B cell (primary cell): ENCODE measurements around the gene RAC2. TPM values are rescaled to one million over a fixed set of nuclear protein-coding genes. Genes with fewer than 3 reads are reported as not detected.

ENCODE experiments used
- ATAC-seq: fragments of 200-7000 bp; cut with Tn5 transposase; one replicate; pipeline ENCODE4 v1.10.0; 2021; ENCODE audit warnings: low read depth, mild to moderate bottlenecking, moderate number of reproducible peaks, moderate library complexity
- CTCF ChIA-PET: fragments of 350-600 bp; sonication (Branson Sonifier 250); formaldehyde crosslinking; loops from one replicate; lab custom pipeline; 2021; ENCODE audit warnings: antibody characterized with exemption, inconsistent platforms; lab: Charles Lee
- POLR2A ChIA-PET: fragments of 350-600 bp; sonication (Branson Sonifier 250); formaldehyde crosslinking; loops from one replicate; lab custom pipeline; 2021; ENCODE audit warnings: antibody characterized with exemption; lab: Charles Lee
- DNase-seq: peaks from one replicate; pipeline ENCODE4 v3.0.0; 2013
- H2AFZ ChIP-seq: 2 replicates; pipeline ENCODE4 v1.6.1; 2012; ENCODE audit warnings: mild to moderate bottlenecking, low read depth, low read length; ENCODE audit not compliant: insufficient read depth, poor library complexity, severe bottlenecking
- H3K27ac ChIP-seq, 2 donors: 1 replicate in 1 of 2; 2 replicates in 1 of 2; pipeline ENCODE4 v1.5.1; 2012 to 2013; ENCODE audit warnings: low read length in 2 of 2, mild to moderate bottlenecking in 2 of 2, moderate library complexity in 1 of 2
- H3K27me3 ChIP-seq, 4 experiments: fragments of 200-600 bp in 1 of 4; sonication (generic) in 1 of 4; replicated peaks in 1 of 4; 1 replicate in 2 of 4; 2 replicates in 2 of 4; pipeline versions ENCODE4 v1.6.1 to v1.7.0; 2013 to 2016; ENCODE audit warnings: low read length in 3 of 4, mild to moderate bottlenecking in 2 of 4, mixed read lengths in 1 of 4, moderate library complexity in 1 of 4; ENCODE audit not compliant: insufficient read depth in 4 of 4, control insufficient read depth in 3 of 4; ENCODE audit errors: control extremely low read depth in 1 of 4
- H3K36me3 ChIP-seq, 2 experiments: replicated peaks in 1 of 2; 1 replicate in 1 of 2; 2 replicates in 1 of 2; pipeline versions ENCODE4 v1.6.1 to v1.7.1; 2013; ENCODE audit warnings: low read length in 1 of 2; ENCODE audit not compliant: insufficient read depth in 2 of 2, control insufficient read depth in 1 of 2; ENCODE audit errors: control extremely low read depth in 1 of 2, extremely low read depth in 1 of 2
- H3K4me1 ChIP-seq, 2 donors: fragments of 200-600 bp in 1 of 2; sonication (generic) in 1 of 2; 1 replicate in 1 of 2; 2 replicates in 1 of 2; pipeline versions ENCODE4 v1.5.1 to v1.6.1; 2013 to 2017; ENCODE audit warnings: low read length in 2 of 2; ENCODE audit not compliant: control insufficient read depth in 2 of 2, insufficient read depth in 2 of 2
- H3K4me2 ChIP-seq: replicated peaks from 2 replicates; pipeline ENCODE3; 2012; ENCODE audit warnings: mild to moderate bottlenecking, low read depth, low read length; ENCODE audit not compliant: poor library complexity, severe bottlenecking
- H3K4me3 ChIP-seq, 5 experiments: fragments of 200-600 bp in 1 of 5; sonication (generic) in 1 of 5; 1 replicate in 3 of 5; 2 replicates in 2 of 5; pipeline versions ENCODE4 v1.5.1 to v1.7.0; 2011 to 2016; ENCODE audit warnings: low read length in 4 of 5, mild to moderate bottlenecking in 4 of 5, low read depth in 2 of 5, control low read depth in 1 of 5, moderate library complexity in 1 of 5; ENCODE audit not compliant: insufficient read depth in 1 of 5; ENCODE audit errors: control extremely low read depth in 1 of 5, extremely low read depth in 1 of 5
- H3K79me2 ChIP-seq: fragments of 200-600 bp; sonication (generic); one replicate; pipeline ENCODE4 v1.6.0; 2016; ENCODE audit warnings: low read length; ENCODE audit not compliant: control insufficient read depth, insufficient read depth
- H3K9ac ChIP-seq: fragments of 200-600 bp; sonication (generic); 2 replicates; pipeline ENCODE4 v1.6.1; 2017; ENCODE audit warnings: mild to moderate bottlenecking, low read length, moderate library complexity
- H3K9me3 ChIP-seq, 3 donors: one replicate each; pipeline versions ENCODE4 v1.6.1 to v1.7.1; 2013; ENCODE audit warnings: low read length in 2 of 3; ENCODE audit not compliant: control insufficient read depth in 2 of 3, insufficient read depth in 1 of 3; ENCODE audit errors: control extremely low read depth in 1 of 3
- H4K20me1 ChIP-seq: 2 replicates; pipeline ENCODE4 v1.6.0; 2012; ENCODE audit warnings: mild to moderate bottlenecking, low read length; ENCODE audit not compliant: insufficient read depth, control insufficient read depth, poor library complexity, severe bottlenecking
- H3K27ac Mint-ChIP-seq: one replicate; pipeline ENCODE4 v1.8.0; 2021; ENCODE audit warnings: mixed read lengths
- H3K27me3 Mint-ChIP-seq: one replicate; pipeline ENCODE4 v1.8.0; 2021; ENCODE audit warnings: mixed read lengths
- H3K4me1 Mint-ChIP-seq: one replicate; pipeline ENCODE4 v1.8.0; 2021; ENCODE audit warnings: mixed read lengths
- H3K4me3 Mint-ChIP-seq: one replicate; pipeline ENCODE4 v1.8.0; 2021; ENCODE audit warnings: mixed read lengths
- H3K9me3 Mint-ChIP-seq: one replicate; pipeline ENCODE4 v1.8.0; 2022; ENCODE audit warnings: mixed read lengths; ENCODE audit not compliant: insufficient read depth
- CTCF ChIP-seq: fragments of 200-600 bp; IDR thresholded peaks from one replicate; pipeline ENCODE4 v1.8.0; 2022; ENCODE audit warnings: antibody characterized with exemption, mild to moderate bottlenecking
- EZH2 ChIP-seq: IDR thresholded peaks from 2 replicates; pipeline ENCODE4 v1.6.1; 2012; ENCODE audit warnings: borderline replicate concordance, low read depth, mild to moderate bottlenecking, moderate library complexity, low read length; ENCODE audit not compliant: insufficient read depth, poor library complexity, severe bottlenecking
- WGBS: methylation state at CpG from one replicate; pipeline ENCODE4 v1.1.5; 2013; ENCODE audit warnings: missing lambda C conversion rate; ENCODE audit not compliant: insufficient coverage; 5-methylcytosine and 5-hydroxymethylcytosine counted together
- intact Hi-C: fragments of 100-400 bp; cut with micrococcal nuclease; formaldehyde crosslinking; loops from one replicate; pipeline ENCODE4 v1.10.0; 2022
- polyA plus RNA-seq: library from polyadenylated mRNA; depleted of rRNA; stranded (reverse); fragments of >200 nt; gene quantifications from 2 replicates; pipeline ENCODE4 v1.2.3, GENCODE V29; 2012
- total RNA-seq, 2 donors: library from RNA; stranded (reverse); fragments of 120-200 nt in 1 of 2; gene quantifications; 1 replicate in 1 of 2; 2 replicates in 1 of 2; pipeline versions ENCODE4 v1.2.3 to v1.2.4, GENCODE V29; 2013 to 2022

RAC2 gene
- total and polyA plus RNA-seq, 2 donors (not counting 1 experiment from before 2014, with no cell fraction given): 273 to 776 TPM

- Mint-ChIP-seq H3K9me3 (no peaks in the 10 kb centered on the region), H3K27ac (no peak within 1 kb of the TSS), H3K27me3 (no peaks in the 10 kb centered on the region), H3K4me3 (no peak within 1 kb of the TSS), H3K4me1 (peaks cover 9% of the 10 kb centered on the region)
- intact Hi-C loops: no loop called here
- H4K20me1 ChIP-seq: no peaks in the 10 kb centered on the region
- no peak within 1 kb of the TSS for H3K4me3 ChIP-seq
- no peak within 1 kb of the TSS for H3K27ac ChIP-seq
- no peaks in the 10 kb centered on the region for H3K36me3 ChIP-seq
- H2AFZ ChIP-seq: no peak within 1 kb of the TSS
- no peak within 1 kb of the TSS for H3K4me2 ChIP-seq
- H3K9me3 ChIP-seq: peaks cover 0 to 3% (median 0%) of the 10 kb centered on the region in 3 donors
- peaks cover 0 to 3% (median 0%) of the 10 kb centered on the region in 4 experiments for H3K27me3 ChIP-seq
- peaks cover 0 to 14% of the 10 kb centered on the region in 2 donors for H3K4me1 ChIP-seq
- 81% methylated on average over 12 of the region's 17 CpGs for WGBS
- ATAC-seq (no peak), DNase-seq (no peak)
- H3K9ac ChIP-seq: no peak within 1 kb of the TSS
- TF ChIP-seq EZH2: no peak
- no peak for TF ChIP-seq CTCF
- no peaks in the 10 kb centered on the region for H3K79me2 ChIP-seq
- ChIA-PET POLR2A (no interaction called here), CTCF (interaction anchor here (1.5 to 2.8 kb wide), 2 partner anchors 9 to 72 kb away, joined by 5 to 8 read pairs; no protein-coding TSS in a partner anchor)
Measured at GRCh38 chr22:37187891-37188761, 55.9 kb downstream of the RAC2 start, which contains the start of gene C1QTNF6. Gene C1QTNF6, minus strand, starts transcription at chr22:37188247. Its CDS starts 34 bp downstream, at chr22:37188213.

- H3K27ac Mint-ChIP-seq: no peak overlapping the region
- Histone ChIP-seq H4K20me1 (no peaks in the 10 kb centered on the region), H3K4me3 (no peak overlapping the region), H3K4me1 (peaks cover 0 to 14% of the 10 kb centered on the region in 2 donors), H3K4me2 (no peak overlapping the region), H2AFZ (no peak overlapping the region), H3K79me2 (no peaks in the 10 kb centered on the region), H3K9ac (no peak overlapping the region), H3K27ac (no peak overlapping the region), H3K27me3 (peaks cover 0 to 3% (median 0%) of the 10 kb centered on the region in 4 experiments), H3K36me3 (no peaks in the 10 kb centered on the region), H3K9me3 (peaks cover 0 to 3% (median 0%) of the 10 kb centered on the region in 3 donors)
- POLR2A ChIA-PET: no interaction called here
- intact Hi-C loops: no loop called here
- no peaks in the 10 kb centered on the region for H3K9me3 Mint-ChIP-seq
- peaks cover 9% of the 10 kb centered on the region for H3K4me1 Mint-ChIP-seq
- TF ChIP-seq CTCF (no peak), EZH2 (no peak)
- H3K27me3 Mint-ChIP-seq: no peaks in the 10 kb centered on the region
- DNase-seq (no peak), ATAC-seq (no peak)
- H3K4me3 Mint-ChIP-seq: no peak overlapping the region
- 61% methylated on average over 5 of the region's 5 CpGs for WGBS
- CTCF ChIA-PET: interaction anchor here (1.5 to 2.8 kb wide), 2 partner anchors 10 to 73 kb away, joined by 5 to 8 read pairs; no protein-coding TSS in a partner anchor
Measured at GRCh38 chr22:37187552-37187890, 56.5 kb downstream of the RAC2 start.
